GM10847 (cell line): ENCODE results near the gene ERMAP.

Experiments used
- POLR2A ChIP-seq: IDR thresholded peaks from 2 replicates; pipeline ENCODE4 v1.6.1; 2011; ENCODE audit not compliant: insufficient read length; ENCODE audit errors: extremely low read depth

ERMAP gene

GRCh38 chr1:42888013-42888633 lies 71.2 kb downstream of the ERMAP start:
- no peak for TF ChIP-seq POLR2A

- no peak for TF ChIP-seq POLR2A
Observed at GRCh38 chr1:42889264-42889663, 72.3 kb downstream of the ERMAP start.

- TF ChIP-seq POLR2A = no peak
Observed at GRCh38 chr1:42891465-42892138, 74.7 kb downstream of the ERMAP start.
